ENCODE measurements around the gene NDST4. TPM values are rescaled to one million over a fixed set of nuclear protein-coding genes. Genes with fewer than 3 reads are reported as not detected.

Gene NDST4
- total and polyA plus RNA-seq, 2 donors = 0.04 to 1.0 TPM

DNA sequence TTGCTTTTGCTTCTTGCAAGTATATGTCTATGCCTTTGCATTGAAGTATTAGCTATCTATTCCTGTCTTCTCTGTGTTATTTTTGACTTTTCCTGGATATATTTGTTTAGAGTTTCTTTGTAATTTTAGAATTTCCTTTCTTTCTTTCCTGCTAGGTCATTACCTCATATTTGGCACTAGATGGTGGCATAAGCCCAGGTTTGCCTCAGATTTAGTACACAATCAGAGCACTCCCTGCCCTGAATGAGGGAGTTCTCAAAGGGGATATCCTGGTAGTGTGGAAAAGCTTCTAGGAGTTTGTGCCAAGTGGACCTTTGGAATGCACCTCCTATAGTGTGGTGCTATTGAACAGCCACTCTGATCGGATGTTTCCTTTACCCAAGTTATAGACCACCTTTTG, 333.2 kb downstream of the NDST4 start:
- Histone ChIP-seq H3K4me3 (ENCODE audit: low read depth, low read length) (no peak overlapping the region), H3K4me1 (ENCODE audit: insufficient read depth) (no peaks in the 10 kb centered on the region), H3K36me3 (ENCODE audit: insufficient read depth) (no peaks in the 10 kb centered on the region), H3K27ac (ENCODE audit: low read depth) (no peak overlapping the region)
- no peak for DNase-seq (ENCODE audit: extremely low spot score)
- 83% methylated on average over 1 of the region's 1 CpG for WGBS

Small RNA genes within 50 kb of the gene (small RNA-seq; reads per million reads assigned to genes)
- gene RN7SL808P = not detected

Measured in urinary bladder (tissue), 4 donors.